H9 (cell line): ENCODE results near the gene CDH8. TPM values are rescaled to one million over a fixed set of nuclear protein-coding genes. Genes with fewer than 3 reads are reported as not detected.

Experiments used
- DNase-seq: peaks from one replicate; pipeline ENCODE4 v3.0.0-alpha.2; 2017
- H2AFZ ChIP-seq: one replicate; pipeline ENCODE4 v1.6.1; 2013; ENCODE audit warnings: mild to moderate bottlenecking, low read length, control low read depth, moderate library complexity
- H2AK5ac ChIP-seq: 2 replicates; pipeline ENCODE4 v1.6.1; 2013; ENCODE audit warnings: low read length, control low read depth, mixed read lengths; ENCODE audit not compliant: insufficient read length
- H2BK120ac ChIP-seq: one replicate; pipeline ENCODE4 v1.6.1; 2013; ENCODE audit warnings: low read depth, mild to moderate bottlenecking, low read length, control low read depth, inconsistent platforms; ENCODE audit not compliant: poor library complexity, severe bottlenecking
- H2BK12ac ChIP-seq: 2 replicates; pipeline ENCODE4 v1.6.1; 2013; ENCODE audit warnings: low read length, control low read depth, mixed read lengths, low read depth; ENCODE audit not compliant: insufficient read length
- H2BK15ac ChIP-seq: 2 replicates; pipeline ENCODE4 v1.6.1; 2013; ENCODE audit warnings: low read depth, low read length, control low read depth
- H2BK20ac ChIP-seq: one replicate; pipeline ENCODE4 v1.6.1; 2013; ENCODE audit warnings: low read depth, mild to moderate bottlenecking, low read length, control low read depth, inconsistent platforms; ENCODE audit not compliant: poor library complexity, severe bottlenecking
- H2BK5ac ChIP-seq: 2 replicates; pipeline ENCODE4 v1.6.1; 2013; ENCODE audit warnings: low read length, control low read depth, mixed read lengths; ENCODE audit not compliant: insufficient read length
- H3K14ac ChIP-seq: 2 replicates; pipeline ENCODE4 v1.6.1; 2013; ENCODE audit warnings: low read length, control low read depth; ENCODE audit not compliant: insufficient read depth
- H3K18ac ChIP-seq: 2 replicates; pipeline ENCODE4 v1.6.1; 2013; ENCODE audit warnings: low read depth, mild to moderate bottlenecking, mixed read lengths, low read length, control low read depth; ENCODE audit not compliant: insufficient read length
- H3K23ac ChIP-seq: 2 replicates; pipeline ENCODE4 v1.6.1; 2013; ENCODE audit warnings: low read length, control low read depth, mixed read lengths, low read depth; ENCODE audit not compliant: insufficient read length
- H3K23me2 ChIP-seq: 2 replicates; pipeline ENCODE4 v1.6.1; 2013; ENCODE audit warnings: low read depth, mild to moderate bottlenecking, mixed read lengths, low read length, control low read depth; ENCODE audit not compliant: insufficient read length, poor library complexity, severe bottlenecking
- H3K27ac ChIP-seq: 2 replicates; pipeline ENCODE4 v1.5.1; 2013; ENCODE audit warnings: low read length, control low read depth, mixed read lengths, low read depth; ENCODE audit not compliant: insufficient read length
- H3K27me3 ChIP-seq: 2 replicates; pipeline ENCODE4 v1.6.1; 2013; ENCODE audit warnings: low read length, control low read depth, inconsistent platforms; ENCODE audit not compliant: insufficient read depth
- H3K4ac ChIP-seq: 2 replicates; pipeline ENCODE4 v1.6.1; 2013; ENCODE audit warnings: low read depth, mild to moderate bottlenecking, control low read depth, inconsistent platforms, low read length, moderate library complexity
- H3K4me1 ChIP-seq: 2 replicates; pipeline ENCODE4 v1.6.1; 2013; ENCODE audit warnings: low read length, control low read depth, inconsistent platforms; ENCODE audit not compliant: insufficient read depth
- H3K4me2 ChIP-seq: 2 replicates; pipeline ENCODE4 v1.6.1; 2013; ENCODE audit warnings: low read length, control low read depth, mixed read lengths; ENCODE audit not compliant: insufficient read length, insufficient read depth
- H3K56ac ChIP-seq: 2 replicates; pipeline ENCODE4 v1.6.1; 2013; ENCODE audit warnings: low read depth, mild to moderate bottlenecking, mixed read lengths, low read length, control low read depth; ENCODE audit not compliant: insufficient read length
- H3K79me1 ChIP-seq: 2 replicates; pipeline ENCODE4 v1.6.1; 2013; ENCODE audit warnings: low read depth, mild to moderate bottlenecking, moderate library complexity, low read length, control low read depth, inconsistent platforms; ENCODE audit not compliant: insufficient read depth, poor library complexity, severe bottlenecking
- H3K79me2 ChIP-seq: 2 replicates; pipeline ENCODE4 v1.6.1; 2013; ENCODE audit warnings: low read length, control low read depth, inconsistent platforms; ENCODE audit not compliant: insufficient read depth
- H3K9ac ChIP-seq: 2 replicates; pipeline ENCODE4 v1.6.1; 2013; ENCODE audit warnings: low read length, control low read depth, mixed read lengths; ENCODE audit not compliant: insufficient read length; ENCODE audit errors: extremely low read depth
- H3K9me3 ChIP-seq: one replicate; pipeline ENCODE4 v1.6.1; 2013; ENCODE audit warnings: low read depth, low read length, inconsistent platforms; ENCODE audit not compliant: control insufficient read depth
- H3T11ph ChIP-seq: one replicate; pipeline ENCODE4 v1.6.1; 2013; ENCODE audit warnings: mild to moderate bottlenecking, low read length, control low read depth, inconsistent platforms
- H4K20me1 ChIP-seq: one replicate; pipeline ENCODE4 v1.6.1; 2013; ENCODE audit not compliant: control insufficient read depth, insufficient read length, insufficient read depth
- H4K5ac ChIP-seq: 2 replicates; pipeline ENCODE4 v1.6.1; 2013; ENCODE audit warnings: low read depth, mild to moderate bottlenecking, mixed read lengths, low read length, control low read depth; ENCODE audit not compliant: insufficient read length
- H4K8ac ChIP-seq: replicated peaks from 2 replicates; pipeline ENCODE4 v1.6.1; 2013; ENCODE audit warnings: low read length, control low read depth, mixed read lengths, low read depth; ENCODE audit not compliant: insufficient read length
- H4K91ac ChIP-seq: 2 replicates; pipeline ENCODE4 v1.6.1; 2013; ENCODE audit warnings: low read depth, mild to moderate bottlenecking, moderate library complexity, mixed read lengths, low read length, control low read depth; ENCODE audit not compliant: insufficient read length
- H3K27ac Mint-ChIP-seq, 3 experiments: 2 replicates in 2 of 3; 3 replicates in 1 of 3; pipeline ENCODE4 v1.8.0; 2020 to 2021; ENCODE audit warnings: mixed read lengths in 3 of 3, mild to moderate bottlenecking in 1 of 3, moderate library complexity in 1 of 3
- H3K27me3 Mint-ChIP-seq: 2 replicates; pipeline ENCODE4 v1.8.0; 2021; ENCODE audit warnings: low read depth, mild to moderate bottlenecking, moderate library complexity, mixed read lengths
- H3K36me3 Mint-ChIP-seq, 3 experiments: 2 replicates in 2 of 3; 3 replicates in 1 of 3; pipeline ENCODE4 v1.8.0; 2020 to 2021; ENCODE audit warnings: low read depth in 3 of 3, mixed read lengths in 3 of 3; ENCODE audit not compliant: insufficient read depth in 1 of 3
- H3K4me1 Mint-ChIP-seq, 2 experiments: 2 replicates each; pipeline ENCODE4 v1.8.0; 2020; ENCODE audit warnings: mixed read lengths in 2 of 2
- H3K4me3 Mint-ChIP-seq, 2 experiments: 2 replicates in 1 of 2; 3 replicates in 1 of 2; pipeline ENCODE4 v1.8.0; 2020 to 2021; ENCODE audit warnings: mild to moderate bottlenecking in 2 of 2, mixed read lengths in 2 of 2, moderate library complexity in 1 of 2
- H3K9me3 Mint-ChIP-seq, 2 experiments: 2 replicates in 1 of 2; 3 replicates in 1 of 2; pipeline ENCODE4 v1.8.0; 2020; ENCODE audit warnings: mild to moderate bottlenecking in 2 of 2, mixed read lengths in 2 of 2, moderate library complexity in 1 of 2
- CTCF ChIP-seq: fragments of 200-600 bp; sonication (generic); conservative IDR thresholded peaks from 3 replicates; pipeline ENCODE4 v1.8.0; 2021; ENCODE audit warnings: antibody characterized with exemption, mild to moderate bottlenecking
- WGBS: extraction: QIAGEN DNeasy Blood & Tissue Kit; methylation state at CpG from one replicate; pipeline ENCODE4 v1.1.7; 2013; ENCODE audit warnings: missing lambda C conversion rate, low lambda C conversion rate, mixed read lengths; ENCODE audit not compliant: insufficient read length; ENCODE audit errors: extremely low coverage; 5-methylcytosine and 5-hydroxymethylcytosine counted together
- total RNA-seq: library from RNA; stranded (reverse); gene quantifications from 2 replicates; pipeline ENCODE4 v1.2.1, GENCODE V29; 2021

Gene CDH8
- total RNA-seq, 1 experiment from 2014 or later: 12.0 TPM

GRCh38 chr16:61780161-61780560, 256.1 kb downstream of the CDH8 start:
- no peak overlapping the region for H4K91ac ChIP-seq
- H3T11ph ChIP-seq: no peak overlapping the region
- no peak overlapping the region for H3K9ac ChIP-seq
- no peaks in the 10 kb centered on the region for H4K20me1 ChIP-seq
- H3K4me1 Mint-ChIP-seq: peaks cover 9 to 12% of the 10 kb centered on the region in 2 experiments
- no peak overlapping the region for H2AFZ ChIP-seq
- H3K4me3 Mint-ChIP-seq: no peak overlapping the region
- no peak overlapping the region for H3K4ac ChIP-seq
- no peak overlapping the region for H3K56ac ChIP-seq
- H3K23ac ChIP-seq: no peak overlapping the region
- H2BK120ac ChIP-seq: no peak overlapping the region
- H3K9me3 ChIP-seq: no peaks in the 10 kb centered on the region
- H3K14ac ChIP-seq: no peak overlapping the region
- no peaks in the 10 kb centered on the region for H3K27me3 Mint-ChIP-seq
- H2BK12ac ChIP-seq: no peak overlapping the region
- H3K4me2 ChIP-seq: no peak overlapping the region
- no peak for TF ChIP-seq CTCF
- no CpG with 5 or more reads among the region's 1 CpG for WGBS
- no peak for DNase-seq
- no peaks in the 10 kb centered on the region for H3K4me1 ChIP-seq
- H3K9me3 Mint-ChIP-seq: no peaks in the 10 kb centered on the region; a peak in 1 of 5 replicates
- H3K79me2 ChIP-seq: no peaks in the 10 kb centered on the region
- H3K27me3 ChIP-seq: no peaks in the 10 kb centered on the region
- no peak overlapping the region for H4K8ac ChIP-seq
- no peaks in the 10 kb centered on the region; a peak in 1 of 7 replicates for H3K36me3 Mint-ChIP-seq
- no peak overlapping the region for H3K27ac ChIP-seq
- no peak overlapping the region for H2BK5ac ChIP-seq
- H3K27ac Mint-ChIP-seq: no peak overlapping the region
- no peaks in the 10 kb centered on the region for H3K23me2 ChIP-seq
- H2BK15ac ChIP-seq: no peak overlapping the region
- H3K79me1 ChIP-seq: no peaks in the 10 kb centered on the region
- H3K18ac ChIP-seq: no peak overlapping the region
- H4K5ac ChIP-seq: no peak overlapping the region
- no peak overlapping the region for H2BK20ac ChIP-seq
- no peak overlapping the region for H2AK5ac ChIP-seq
